GM19452 (cell line): Measurements from ENCODE around the gene KCNK4.
A peak's percentile ranks its signal among the peaks of the same experiment; 100 is the strongest.
"Not testable (repeated sequence)": the region's sequence is repeated elsewhere in the genome, so short reads cannot be mapped to it uniquely, and the experiment has no call there.

Experiments used
- ATAC-seq: cut with Tn5 transposase; IDR thresholded peaks from one replicate; pipeline ENCODE4 v1.9.1; 2021; ENCODE audit not compliant: unreplicated experiment

The KCNK4 gene

DNA sequence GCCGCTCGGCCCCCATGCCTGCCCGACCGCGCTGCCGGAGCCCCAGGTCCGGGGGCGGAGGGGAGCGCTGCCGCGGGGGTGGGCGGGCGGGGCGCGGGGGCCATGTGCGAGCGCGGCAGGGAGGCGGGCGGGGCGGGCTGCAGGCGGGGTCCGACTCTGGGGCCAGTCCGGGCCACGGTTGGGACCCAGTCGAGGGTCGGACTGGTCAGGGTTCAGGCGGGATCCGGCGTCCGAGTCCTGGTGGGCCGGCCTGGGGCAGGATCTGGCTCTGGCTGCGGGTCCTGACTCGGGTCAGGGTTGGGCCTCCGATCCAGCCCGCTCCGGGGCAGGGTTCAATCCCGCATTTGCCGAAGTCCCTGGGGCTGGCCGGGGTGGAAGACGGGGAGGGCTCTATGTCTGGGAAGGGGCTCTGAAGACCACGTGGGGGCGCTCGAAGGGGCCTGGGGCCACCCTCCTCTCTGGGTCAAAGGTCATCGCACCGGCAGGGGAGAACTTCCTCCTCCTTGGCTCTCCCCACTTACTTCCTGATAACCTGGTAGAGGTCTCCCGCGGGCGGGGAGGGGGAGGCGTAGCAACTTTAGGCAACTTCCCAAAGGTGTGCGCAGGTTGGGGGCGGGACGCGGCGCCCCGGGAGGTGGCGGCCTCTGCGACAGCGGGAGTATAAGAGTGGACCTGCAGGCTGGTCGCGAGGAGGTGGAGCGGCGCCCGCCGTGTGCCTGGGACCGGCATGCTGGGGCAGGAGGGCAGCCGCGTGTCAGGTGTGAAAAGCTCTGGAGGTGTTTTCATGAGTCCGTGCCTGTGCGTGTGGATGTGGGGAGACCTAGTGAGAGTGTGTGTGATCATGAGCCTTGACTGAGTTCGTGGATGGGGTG, 14.8 kb downstream of the KCNK4 start:
- peak; percentile 27 for ATAC-seq

GRCh38 chr11:64306563-64306875, 15.4 kb downstream of the KCNK4 start:
- ATAC-seq = no peak

- no peak for ATAC-seq
These were observed 15.9 kb downstream of the KCNK4 start for GRCh38 chr11:64306876-64307622.

- not testable (repeated sequence) for ATAC-seq
These were observed 16.7 kb downstream of the KCNK4 start for GRCh38 chr11:64307795-64308194.

DNA sequence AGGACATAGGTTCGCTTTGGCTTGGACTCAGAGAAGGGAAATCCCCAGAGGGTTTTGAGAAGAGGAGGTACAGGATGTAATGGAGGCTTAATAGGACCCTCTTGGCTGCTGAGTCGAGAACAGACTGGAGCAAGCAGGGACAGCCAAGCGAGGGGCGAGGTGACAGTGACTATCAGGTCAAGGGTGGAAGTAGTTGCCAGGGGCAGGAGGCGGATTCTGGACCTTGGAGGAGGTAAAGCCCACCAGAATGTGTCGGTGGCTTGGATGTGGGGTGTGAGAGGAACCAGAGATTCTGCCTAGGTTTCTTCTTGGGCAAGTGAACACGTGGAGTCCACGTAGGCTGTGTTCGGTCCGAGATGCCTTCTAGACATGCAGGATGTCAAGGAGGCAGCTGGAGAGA, 21.8 kb downstream of the KCNK4 start:
- no peak for ATAC-seq

GRCh38 chr11:64313491-64314145, 22.5 kb downstream of the KCNK4 start:
- ATAC-seq = no peak

- ATAC-seq = no peak
These were observed 23.2 kb downstream of the KCNK4 start for GRCh38 chr11:64314146-64314804.

- ATAC-seq = no peak
These were observed 23.9 kb downstream of the KCNK4 start for GRCh38 chr11:64314805-64315561.

- not testable (repeated sequence) for ATAC-seq
These were observed 24.8 kb downstream of the KCNK4 start for GRCh38 chr11:64315667-64316526.

GRCh38 chr11:64316672-64317324, 25.7 kb downstream of the KCNK4 start:
- no peak for ATAC-seq

- ATAC-seq = peak; percentile 62
These were observed 26.3 kb downstream of the KCNK4 start, which contains the start of gene TRMT112 for GRCh38 chr11:64317325-64317960. Gene TRMT112 (minus strand): TSS chr11:64317559. CDS start chr11:64317526, 33 bp downstream.

GRCh38 chr11:64317961-64318765, 27.1 kb downstream of the KCNK4 start, which contains the start of gene PRDX5:
Gene PRDX5 (plus strand): TSS chr11:64318121. CDS start chr11:64318216, 95 bp downstream.
- ATAC-seq = peak; percentile 70

- ATAC-seq = no peak
These were observed 28.0 kb downstream of the KCNK4 start for GRCh38 chr11:64318766-64319761.

GRCh38 chr11:64320556-64320955, 29.5 kb downstream of the KCNK4 start:
- no peak for ATAC-seq

GRCh38 chr11:64321026-64321425, 29.9 kb downstream of the KCNK4 start:
- ATAC-seq = no peak

- ATAC-seq = no peak
These were observed 30.4 kb downstream of the KCNK4 start for GRCh38 chr11:64321533-64321932.
